ENCODE data around the gene ADGRG2.

DNA sequence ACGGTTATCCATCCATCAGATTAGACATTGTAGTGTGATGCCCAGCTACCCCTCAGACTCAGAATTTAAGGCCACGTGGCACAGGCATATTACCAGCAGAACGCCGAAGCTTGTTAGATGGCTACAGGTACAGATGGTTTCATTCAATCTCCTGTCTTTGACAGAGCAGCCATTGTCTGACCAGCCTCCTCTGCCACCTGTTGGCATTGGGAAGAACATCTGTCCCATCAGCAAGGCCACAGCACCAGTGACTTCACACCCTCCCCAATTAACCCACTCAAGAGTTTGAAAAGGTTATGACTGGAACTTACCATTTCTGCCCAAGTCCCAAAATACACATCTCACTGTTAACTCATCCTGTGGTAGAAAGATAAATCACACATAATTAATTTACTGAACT lies 116.4 kb downstream of the ADGRG2 start:
- TF ChIP-seq, protein P1, sequence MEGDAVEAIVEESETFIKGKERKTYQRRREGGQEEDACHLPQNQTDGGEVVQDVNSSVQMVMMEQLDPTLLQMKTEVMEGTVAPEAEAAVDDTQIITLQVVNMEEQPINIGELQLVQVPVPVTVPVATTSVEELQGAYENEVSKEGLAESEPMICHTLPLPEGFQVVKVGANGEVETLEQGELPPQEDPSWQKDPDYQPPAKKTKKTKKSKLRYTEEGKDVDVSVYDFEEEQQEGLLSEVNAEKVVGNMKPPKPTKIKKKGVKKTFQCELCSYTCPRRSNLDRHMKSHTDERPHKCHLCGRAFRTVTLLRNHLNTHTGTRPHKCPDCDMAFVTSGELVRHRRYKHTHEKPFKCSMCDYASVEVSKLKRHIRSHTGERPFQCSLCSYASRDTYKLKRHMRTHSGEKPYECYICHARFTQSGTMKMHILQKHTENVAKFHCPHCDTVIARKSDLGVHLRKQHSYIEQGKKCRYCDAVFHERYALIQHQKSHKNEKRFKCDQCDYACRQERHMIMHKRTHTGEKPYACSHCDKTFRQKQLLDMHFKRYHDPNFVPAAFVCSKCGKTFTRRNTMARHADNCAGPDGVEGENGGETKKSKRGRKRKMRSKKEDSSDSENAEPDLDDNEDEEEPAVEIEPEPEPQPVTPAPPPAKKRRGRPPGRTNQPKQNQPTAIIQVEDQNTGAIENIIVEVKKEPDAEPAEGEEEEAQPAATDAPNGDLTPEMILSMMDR (IDR thresholded peaks at IDR 0.05) = no peak
- TF ChIP-seq POLR2A (IDR thresholded peaks at IDR 0.05) = no peak

Measured in breast epithelium (tissue), 3 donors.